GM11168 (cell line): ENCODE results near the gene LRRC27.

Experiments
- in situ Hi-C: fragments of 300-500 bp; cut with MboI; formaldehyde crosslinking; loops from one replicate; pipeline ENCODE4 v1.12.0; 2022; ENCODE audit warnings: low sequenced_read_pairs; ENCODE audit not compliant: unreplicated experiment

LRRC27 gene

DNA sequence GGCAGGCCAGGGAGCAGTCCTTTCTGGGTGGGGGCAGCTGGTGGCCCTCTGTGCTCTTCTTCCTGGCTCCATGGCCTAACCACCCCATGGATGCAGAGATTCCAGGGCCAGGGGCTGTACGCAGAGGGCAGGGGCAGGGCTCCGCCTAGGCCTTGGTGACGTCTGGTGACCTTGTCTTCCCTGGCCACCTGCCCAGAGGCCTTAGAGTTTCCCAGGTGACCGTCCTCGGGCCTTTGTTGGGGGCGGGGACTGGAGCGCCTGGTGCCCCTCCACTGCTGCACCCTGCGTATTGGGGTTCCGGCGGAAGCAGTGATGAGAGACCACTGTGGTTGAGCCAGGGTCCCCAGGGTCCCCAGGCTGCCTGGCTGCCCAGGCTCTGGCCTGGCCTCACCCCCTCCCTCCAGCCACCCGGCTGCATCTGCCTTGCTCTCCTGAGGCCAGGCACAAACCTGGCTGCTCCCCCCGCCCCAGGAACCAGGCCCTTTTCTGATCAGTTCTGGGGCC, 75.3 kb downstream of the LRRC27 start:
- in situ Hi-C loops: no loop called here

DNA sequence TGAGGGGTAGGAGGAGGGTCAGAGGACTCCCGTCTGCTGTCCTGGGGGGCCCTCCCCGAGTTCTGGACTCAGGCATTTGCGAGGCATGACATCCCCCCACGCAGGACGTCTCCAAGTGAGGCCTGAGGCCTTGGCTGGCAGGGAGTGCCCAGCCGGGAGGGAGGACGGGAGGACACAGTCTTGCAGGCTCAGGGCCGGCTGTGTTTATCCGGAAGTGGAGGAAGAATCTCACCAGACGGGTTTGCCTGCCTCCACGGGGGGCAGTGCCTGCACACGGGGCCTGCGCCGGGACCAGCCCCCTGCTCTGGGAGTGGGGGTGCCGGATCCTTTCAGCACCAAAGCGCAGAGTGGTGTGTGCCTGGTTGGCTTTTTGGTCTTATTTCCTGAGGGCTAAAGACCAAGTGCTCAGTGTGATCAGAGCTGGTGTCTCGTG, 75.9 kb downstream of the LRRC27 start:
- in situ Hi-C loops: no loop called here

- in situ Hi-C loops: no loop called here
These were observed 76.4 kb downstream of the LRRC27 start for GRCh38 chr10:132408367-132408781.

- in situ Hi-C loops: no loop called here
These were observed 77.1 kb downstream of the LRRC27 start for GRCh38 chr10:132408823-132409666.

DNA sequence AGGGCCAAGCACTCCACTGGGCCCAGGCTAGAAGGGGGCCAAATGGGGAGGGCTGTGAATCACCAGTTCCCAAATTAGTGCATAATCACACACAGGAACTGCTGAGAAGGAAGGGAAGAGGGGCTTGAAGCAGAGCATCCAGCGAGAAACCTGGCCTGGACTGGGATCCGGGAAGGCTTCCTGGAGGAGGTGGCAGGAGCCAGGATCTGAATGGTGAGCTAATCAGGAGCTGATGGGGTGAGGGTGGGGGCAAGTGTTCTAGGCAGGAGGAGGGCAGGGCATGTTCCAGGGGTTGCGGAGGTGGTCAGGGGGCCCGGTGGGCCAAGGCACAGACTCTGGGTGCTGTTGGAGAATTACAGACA, 77.7 kb downstream of the LRRC27 start:
- in situ Hi-C loops: no loop called here

- in situ Hi-C loops: no loop called here
These were observed 78.2 kb downstream of the LRRC27 start for GRCh38 chr10:132410056-132410778.

GRCh38 chr10:132410779-132411532, 79.0 kb downstream of the LRRC27 start:
- in situ Hi-C loops: no loop called here

DNA sequence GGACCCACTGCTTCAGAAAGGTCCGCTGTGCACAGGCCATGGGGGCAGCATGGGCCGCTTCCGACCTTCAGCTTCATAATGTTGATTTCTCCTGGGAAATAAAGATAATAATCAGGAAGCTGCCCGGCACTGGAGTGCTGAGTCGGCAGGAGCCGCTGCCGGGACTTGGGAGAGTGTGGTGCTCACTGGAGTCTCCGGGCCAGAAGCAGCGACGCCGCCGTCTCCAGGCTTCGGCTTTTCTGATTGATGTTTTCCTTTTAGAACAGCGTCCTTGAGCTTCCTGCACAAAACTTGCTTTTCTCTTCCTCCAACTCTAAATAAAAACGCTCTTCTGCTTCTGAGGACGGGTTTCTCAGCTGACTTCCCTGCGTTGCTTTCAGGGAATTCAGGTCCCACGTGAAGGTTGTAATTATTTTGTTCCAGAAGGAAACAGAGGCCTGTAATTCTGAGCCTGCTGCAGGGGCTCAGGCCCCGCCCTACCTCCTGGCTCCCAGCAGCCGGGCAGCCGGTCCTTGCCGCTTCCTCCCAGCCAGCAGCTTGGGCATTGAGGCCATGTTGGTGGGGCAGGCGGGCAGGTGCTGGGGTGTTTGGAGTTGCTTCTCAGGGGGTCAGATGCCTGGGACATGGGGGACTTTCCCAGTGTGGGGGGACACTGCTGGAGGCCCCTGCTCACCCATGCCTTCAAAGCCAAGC, 79.7 kb downstream of the LRRC27 start:
- in situ Hi-C loops: no loop called here

GRCh38 chr10:132412316-132413192, 80.6 kb downstream of the LRRC27 start:
- in situ Hi-C loops: no loop called here

DNA sequence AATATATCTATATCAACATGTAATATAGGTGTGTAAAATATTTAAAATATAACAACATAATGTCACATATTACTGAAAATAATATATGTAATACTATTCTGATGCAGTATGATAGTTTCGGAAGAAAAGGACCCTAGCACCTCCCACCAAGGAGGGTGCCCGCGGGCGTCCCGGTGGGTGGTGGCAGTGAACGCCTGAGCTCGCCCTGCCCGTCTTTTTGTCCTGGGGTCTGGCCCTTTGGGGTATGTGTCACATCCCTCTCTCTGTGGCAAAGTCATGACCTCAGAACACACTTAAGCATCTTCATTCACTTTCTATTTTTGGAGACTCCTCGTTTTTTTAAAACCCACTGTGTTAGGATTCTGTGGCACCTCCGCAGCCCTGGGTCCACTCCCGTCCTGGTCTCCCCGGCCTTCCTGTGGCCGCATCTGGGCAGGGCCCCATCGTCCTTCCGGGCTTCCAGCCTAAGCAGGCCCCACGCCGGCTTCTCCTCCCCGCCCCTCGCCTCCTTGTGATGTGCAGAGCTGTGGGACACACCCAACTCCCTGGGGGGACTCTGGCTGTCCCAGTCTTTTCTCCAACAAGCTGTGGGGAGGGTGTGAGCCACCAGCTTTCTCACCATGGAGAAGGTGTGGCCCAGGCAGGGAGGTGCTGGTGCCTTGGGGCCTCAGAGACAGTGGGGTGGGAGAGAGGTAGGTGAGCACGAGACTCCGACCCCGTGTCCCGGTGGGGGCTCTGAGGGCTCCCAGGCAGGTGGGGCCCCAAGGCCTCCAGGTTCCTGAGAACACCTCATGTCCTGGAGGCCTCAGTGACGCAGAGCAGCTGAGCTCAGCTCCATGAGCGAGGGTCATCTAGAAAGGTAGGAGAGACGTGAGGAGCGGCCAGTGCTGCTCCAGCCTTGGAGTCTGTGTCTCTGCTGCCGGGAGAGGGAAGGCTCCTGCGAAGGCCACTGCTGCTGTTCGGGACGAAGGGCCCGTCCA, 81.5 kb downstream of the LRRC27 start:
- in situ Hi-C loops: no loop called here

DNA sequence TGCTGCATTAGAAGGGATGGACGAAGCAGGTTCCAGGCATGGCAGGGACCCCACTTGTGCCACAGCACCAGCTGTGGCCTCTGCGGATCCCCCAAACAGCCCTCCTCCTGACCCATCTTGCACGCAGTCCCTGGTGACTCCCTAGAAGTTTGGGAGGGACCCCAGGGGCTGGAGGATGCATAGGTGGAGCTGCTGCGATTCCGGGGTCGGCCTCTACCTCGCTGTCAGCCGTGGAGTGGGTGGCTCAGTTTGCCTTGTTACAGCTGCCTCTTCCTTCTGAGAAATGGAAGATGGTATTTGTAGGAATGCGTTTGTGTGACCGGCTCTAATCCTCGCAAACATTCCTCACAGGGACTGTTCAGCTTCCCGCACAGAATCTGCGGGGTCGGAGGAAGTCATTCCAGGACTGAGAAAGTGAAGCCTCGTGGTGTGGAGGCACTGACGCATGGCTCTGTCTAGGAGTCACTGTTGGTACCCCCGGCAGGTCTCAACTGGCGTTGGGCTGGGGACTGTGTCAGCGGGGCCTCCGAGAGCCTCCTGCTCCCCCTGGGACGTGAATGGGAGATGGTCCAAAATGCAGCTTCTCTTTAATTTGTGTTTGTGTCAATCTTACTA, 82.5 kb downstream of the LRRC27 start:
- in situ Hi-C loops: no loop called here

DNA sequence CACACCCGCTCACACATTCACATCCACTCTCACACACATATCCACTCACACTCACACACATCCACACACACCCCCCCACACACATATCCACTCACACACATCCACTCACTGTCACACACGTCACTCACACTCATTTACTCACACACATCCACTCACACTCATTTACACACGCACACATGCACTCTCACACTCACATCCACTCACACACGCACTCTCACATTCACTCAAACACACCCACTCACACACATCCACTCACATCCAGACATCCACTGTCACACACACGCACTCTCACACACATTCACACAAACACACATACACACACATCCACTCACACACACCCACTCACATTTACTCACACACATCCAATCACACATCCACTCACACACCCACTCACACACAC, 83.3 kb downstream of the LRRC27 start:
- in situ Hi-C loops: no loop called here

- in situ Hi-C loops: no loop called here
These were observed 84.0 kb downstream of the LRRC27 start for GRCh38 chr10:132415956-132416355.

DNA sequence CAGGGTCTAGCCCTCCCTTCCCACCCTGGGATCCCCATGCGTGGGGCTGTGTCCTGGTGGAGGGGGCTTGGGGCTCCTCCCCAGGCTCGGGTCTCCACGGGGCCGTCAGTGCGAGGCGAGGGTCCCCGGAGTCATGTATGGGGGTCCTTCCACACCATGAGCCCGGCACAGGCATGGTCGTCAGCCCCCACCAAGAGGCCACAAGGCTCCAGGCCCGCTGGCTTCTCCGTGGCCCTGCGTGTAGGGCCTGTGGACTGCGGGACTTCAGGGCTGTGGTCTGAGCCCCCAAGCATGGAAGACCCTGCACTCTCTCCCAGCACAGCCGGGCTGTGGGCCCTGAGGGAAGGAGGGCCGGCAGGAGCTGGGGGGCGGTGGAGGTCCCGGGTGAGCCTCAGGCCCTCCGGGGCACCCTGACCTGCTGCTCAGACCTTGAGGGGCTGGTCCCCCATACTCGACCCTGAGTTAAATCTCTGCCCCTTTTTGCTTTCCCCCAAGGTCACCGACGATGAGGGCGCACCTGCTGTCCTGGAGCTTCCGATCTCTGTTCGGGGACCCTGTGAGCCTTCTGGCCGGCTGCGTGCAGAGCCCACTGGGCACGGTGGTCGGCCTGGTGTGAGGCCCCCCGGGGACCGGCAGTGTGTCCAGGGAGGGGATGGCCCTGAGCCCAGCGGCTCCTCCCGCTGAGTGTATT, 84.7 kb downstream of the LRRC27 start:
- in situ Hi-C loops: no loop called here

DNA sequence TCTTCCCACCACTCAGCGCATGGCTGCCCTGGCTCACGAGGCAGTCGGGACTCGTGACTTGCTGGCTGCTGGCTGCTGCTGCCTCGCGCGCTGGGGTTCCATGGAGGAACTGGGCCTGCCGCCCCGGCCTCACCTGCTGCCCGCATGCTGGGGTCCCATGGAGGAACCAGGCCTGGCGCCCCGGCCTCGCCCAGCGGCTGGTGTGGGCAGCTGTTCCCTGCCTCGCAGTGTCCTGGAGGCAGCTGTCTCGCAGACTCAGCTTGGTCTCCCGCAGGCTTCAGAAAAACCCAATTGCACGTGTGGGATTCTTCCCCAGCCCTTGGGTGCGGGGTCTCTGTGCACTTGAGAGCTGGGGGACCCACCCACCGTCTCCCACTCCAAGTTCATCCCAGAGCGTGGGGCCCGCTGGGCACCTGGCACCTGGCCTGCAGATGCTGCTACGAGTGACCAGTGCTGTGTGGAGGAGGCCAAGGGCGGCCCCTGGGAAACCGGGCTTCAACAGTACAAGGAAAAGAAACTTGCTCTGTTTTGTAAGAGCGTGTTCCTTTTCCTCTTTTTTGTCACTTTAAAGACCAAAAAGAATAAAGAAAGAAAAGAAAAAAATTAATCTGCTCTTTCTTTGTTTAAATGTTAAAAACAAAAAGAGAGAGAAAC, 85.4 kb downstream of the LRRC27 start:
- in situ Hi-C loops: no loop called here

DNA sequence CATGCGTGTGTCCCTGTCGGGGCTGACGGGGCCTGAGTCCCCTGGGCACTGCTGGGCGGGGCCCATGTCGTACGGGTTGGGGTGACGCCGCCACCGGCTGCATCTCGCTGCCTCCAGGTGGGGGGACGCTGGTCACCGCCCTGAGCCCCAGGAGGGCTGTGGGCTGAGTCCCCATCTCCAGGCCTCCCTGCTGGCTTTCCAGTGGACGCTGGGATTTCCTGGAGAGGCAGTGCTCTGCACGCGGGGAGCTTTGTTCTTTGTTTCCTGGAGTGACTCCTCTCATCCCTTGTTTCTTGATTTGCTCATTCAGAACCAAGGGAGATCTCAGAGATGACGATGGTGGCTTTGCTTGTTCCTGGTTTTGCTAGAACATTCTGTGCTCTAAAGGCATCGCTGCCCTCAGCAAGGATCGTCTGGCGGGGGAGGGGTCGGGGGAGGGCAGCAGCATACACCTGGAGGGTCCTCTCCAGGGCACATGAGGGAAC, 86.0 kb downstream of the LRRC27 start:
- in situ Hi-C loops: no loop called here
